OCI-LY3 (cell line): ENCODE measurements around the gene DHX57.

Source experiments
- EZH2phosphoT487 ChIP-seq: fragments of 200-600 bp; shearing (Covaris generic); IDR thresholded peaks from 2 replicates; pipeline ENCODE4 v1.6.1; 2018; ENCODE audit warnings: antibody characterized with exemption, mixed run types, low read depth
- TF ChIP-seq, protein P1 (sequence below): fragments of 200-600, 300-600 bp; sonication (generic); IDR thresholded peaks from 2 replicates; pipeline ENCODE4 v1.5.1; 2014; ENCODE audit warnings: antibody characterized with exemption, low read length, low read depth

DNA sequence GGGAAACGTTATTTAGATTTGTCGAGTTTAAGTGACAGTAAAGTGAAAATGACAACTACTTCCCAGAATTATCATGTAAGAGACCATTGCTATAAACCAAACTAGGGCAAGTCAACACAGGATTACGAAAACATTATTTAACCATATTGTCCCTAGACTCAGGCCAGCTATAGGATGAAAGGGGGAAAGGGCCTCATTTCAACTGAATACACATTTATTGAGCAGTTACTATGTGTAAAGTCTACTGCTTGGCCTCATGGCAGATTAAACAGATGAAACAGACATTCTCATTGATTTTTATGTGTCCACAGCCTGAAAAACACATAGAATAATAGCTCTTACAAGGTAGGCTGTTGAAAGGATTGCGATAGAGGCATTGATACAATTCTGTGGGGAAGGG is 46.7 kb upstream of the DHX57 start:
- TF ChIP-seq, protein P1, sequence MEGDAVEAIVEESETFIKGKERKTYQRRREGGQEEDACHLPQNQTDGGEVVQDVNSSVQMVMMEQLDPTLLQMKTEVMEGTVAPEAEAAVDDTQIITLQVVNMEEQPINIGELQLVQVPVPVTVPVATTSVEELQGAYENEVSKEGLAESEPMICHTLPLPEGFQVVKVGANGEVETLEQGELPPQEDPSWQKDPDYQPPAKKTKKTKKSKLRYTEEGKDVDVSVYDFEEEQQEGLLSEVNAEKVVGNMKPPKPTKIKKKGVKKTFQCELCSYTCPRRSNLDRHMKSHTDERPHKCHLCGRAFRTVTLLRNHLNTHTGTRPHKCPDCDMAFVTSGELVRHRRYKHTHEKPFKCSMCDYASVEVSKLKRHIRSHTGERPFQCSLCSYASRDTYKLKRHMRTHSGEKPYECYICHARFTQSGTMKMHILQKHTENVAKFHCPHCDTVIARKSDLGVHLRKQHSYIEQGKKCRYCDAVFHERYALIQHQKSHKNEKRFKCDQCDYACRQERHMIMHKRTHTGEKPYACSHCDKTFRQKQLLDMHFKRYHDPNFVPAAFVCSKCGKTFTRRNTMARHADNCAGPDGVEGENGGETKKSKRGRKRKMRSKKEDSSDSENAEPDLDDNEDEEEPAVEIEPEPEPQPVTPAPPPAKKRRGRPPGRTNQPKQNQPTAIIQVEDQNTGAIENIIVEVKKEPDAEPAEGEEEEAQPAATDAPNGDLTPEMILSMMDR: no peak
- TF ChIP-seq EZH2phosphoT487: no peak
